GM23338 (cell line): Measurements from ENCODE around the gene OLFML3.

Experiments
- CREB1 ChIP-seq: fragments of 250-450 bp; sonication (Bioruptor Pico); IDR thresholded peaks from 2 replicates; pipeline ENCODE4 v1.5.0; 2020; ENCODE audit warnings: low read depth, mild to moderate bottlenecking, moderate library complexity
- EZH2 ChIP-seq: fragments of 200-600 bp; sonication (generic); IDR thresholded peaks from one replicate; pipeline ENCODE4 v1.8.0; 2017; ENCODE audit warnings: antibody characterized with exemption, mild to moderate bottlenecking, low read depth; ENCODE audit not compliant: unreplicated experiment
- EZH2phosphoT487 ChIP-seq: fragments of 200-600 bp; sonication (generic); IDR thresholded peaks from one replicate; pipeline ENCODE4 v1.8.1; 2018; ENCODE audit warnings: antibody characterized with exemption; ENCODE audit not compliant: unreplicated experiment
- JUNB ChIP-seq: IDR thresholded peaks from one replicate; pipeline ENCODE4 v1.6.1; 2016; ENCODE audit warnings: antibody characterized with exemption; ENCODE audit not compliant: unreplicated experiment
- NANOG ChIP-seq: IDR thresholded peaks from 2 replicates; pipeline ENCODE4 v1.6.1; 2016; ENCODE audit warnings: antibody characterized with exemption, borderline replicate concordance
- POLR2AphosphoS5 ChIP-seq: IDR thresholded peaks from 2 replicates; pipeline ENCODE4 v1.6.1; 2016; ENCODE audit warnings: antibody characterized with exemption, low read depth
- STAT1 ChIP-seq: IDR thresholded peaks from one replicate; pipeline ENCODE4 v1.6.1; 2016; ENCODE audit warnings: antibody characterized with exemption; ENCODE audit not compliant: unreplicated experiment
- ZNF114 ChIP-seq: fragments of 250-450 bp; sonication (Bioruptor Pico); IDR thresholded peaks from 2 replicates; pipeline ENCODE4 v1.5.0; 2020; ENCODE audit warnings: mild to moderate bottlenecking, moderate library complexity
- ZNF331 ChIP-seq: fragments of 250-450 bp; sonication (Bioruptor Pico); IDR thresholded peaks from 2 replicates; pipeline ENCODE4 v1.5.0; 2020; ENCODE audit warnings: low read depth, mild to moderate bottlenecking, moderate library complexity
- TF ChIP-seq, protein P1 (sequence below), 2 experiments: fragments of 200-600 bp in 1 of 2; sonication (generic) in 1 of 2; conservative IDR thresholded peaks; 2 replicates each; pipeline versions ENCODE4 v1.5.1 to v1.6.1; 2016 to 2017; ENCODE audit warnings: antibody characterized with exemption in 2 of 2, low read depth in 2 of 2, mild to moderate bottlenecking in 2 of 2, moderate library complexity in 1 of 2
- TF ChIP-seq, protein P2 (sequence below): IDR thresholded peaks from one replicate; pipeline ENCODE4 v1.6.1; 2018; ENCODE audit warnings: antibody characterized with exemption; ENCODE audit not compliant: unreplicated experiment
- TF ChIP-seq, protein P3 (sequence below): IDR thresholded peaks from 2 replicates; pipeline ENCODE4 v1.6.1; 2016; ENCODE audit warnings: antibody characterized with exemption
- TF ChIP-seq, protein P4 (sequence below): fragments of 250-450 bp; sonication (Bioruptor Pico); IDR thresholded peaks from 2 replicates; pipeline ENCODE4 v1.5.0; 2020; ENCODE audit warnings: mild to moderate bottlenecking, moderate library complexity

DNA sequence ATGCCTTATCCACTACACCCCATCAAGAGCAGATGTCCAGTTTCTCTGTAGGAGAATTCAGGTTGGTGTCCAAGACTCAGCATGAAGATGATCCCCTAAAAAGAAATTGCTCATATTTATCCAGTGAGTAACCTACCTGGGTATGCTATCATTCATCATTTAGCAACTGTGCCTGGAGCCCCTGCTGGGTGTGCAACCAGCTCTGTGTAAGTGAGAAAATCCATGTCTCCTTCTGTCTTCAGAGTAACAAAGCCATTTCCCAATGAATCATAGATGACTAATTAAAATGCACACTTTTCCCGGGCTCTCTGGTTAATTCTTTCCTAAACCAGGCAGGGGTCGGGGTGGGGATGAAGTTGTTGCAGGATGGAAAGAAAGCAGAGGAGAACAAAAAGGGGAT, 35.8 kb downstream of the OLFML3 start:
- no peak for TF ChIP-seq POLR2AphosphoS5
- TF ChIP-seq, protein P1, sequence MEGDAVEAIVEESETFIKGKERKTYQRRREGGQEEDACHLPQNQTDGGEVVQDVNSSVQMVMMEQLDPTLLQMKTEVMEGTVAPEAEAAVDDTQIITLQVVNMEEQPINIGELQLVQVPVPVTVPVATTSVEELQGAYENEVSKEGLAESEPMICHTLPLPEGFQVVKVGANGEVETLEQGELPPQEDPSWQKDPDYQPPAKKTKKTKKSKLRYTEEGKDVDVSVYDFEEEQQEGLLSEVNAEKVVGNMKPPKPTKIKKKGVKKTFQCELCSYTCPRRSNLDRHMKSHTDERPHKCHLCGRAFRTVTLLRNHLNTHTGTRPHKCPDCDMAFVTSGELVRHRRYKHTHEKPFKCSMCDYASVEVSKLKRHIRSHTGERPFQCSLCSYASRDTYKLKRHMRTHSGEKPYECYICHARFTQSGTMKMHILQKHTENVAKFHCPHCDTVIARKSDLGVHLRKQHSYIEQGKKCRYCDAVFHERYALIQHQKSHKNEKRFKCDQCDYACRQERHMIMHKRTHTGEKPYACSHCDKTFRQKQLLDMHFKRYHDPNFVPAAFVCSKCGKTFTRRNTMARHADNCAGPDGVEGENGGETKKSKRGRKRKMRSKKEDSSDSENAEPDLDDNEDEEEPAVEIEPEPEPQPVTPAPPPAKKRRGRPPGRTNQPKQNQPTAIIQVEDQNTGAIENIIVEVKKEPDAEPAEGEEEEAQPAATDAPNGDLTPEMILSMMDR (conservative IDR thresholded peaks at IDR 0.05; ENCODE audit: low read depth in 2 of 2), result no peak
- no peak for TF ChIP-seq EZH2
- TF ChIP-seq JUNB, result no peak
- no peak for TF ChIP-seq EZH2phosphoT487
- TF ChIP-seq ZNF331 (CRISPR knock-in tag), result no peak
- TF ChIP-seq CREB1 (CRISPR knock-in tag), result no peak
- TF ChIP-seq, protein P2, sequence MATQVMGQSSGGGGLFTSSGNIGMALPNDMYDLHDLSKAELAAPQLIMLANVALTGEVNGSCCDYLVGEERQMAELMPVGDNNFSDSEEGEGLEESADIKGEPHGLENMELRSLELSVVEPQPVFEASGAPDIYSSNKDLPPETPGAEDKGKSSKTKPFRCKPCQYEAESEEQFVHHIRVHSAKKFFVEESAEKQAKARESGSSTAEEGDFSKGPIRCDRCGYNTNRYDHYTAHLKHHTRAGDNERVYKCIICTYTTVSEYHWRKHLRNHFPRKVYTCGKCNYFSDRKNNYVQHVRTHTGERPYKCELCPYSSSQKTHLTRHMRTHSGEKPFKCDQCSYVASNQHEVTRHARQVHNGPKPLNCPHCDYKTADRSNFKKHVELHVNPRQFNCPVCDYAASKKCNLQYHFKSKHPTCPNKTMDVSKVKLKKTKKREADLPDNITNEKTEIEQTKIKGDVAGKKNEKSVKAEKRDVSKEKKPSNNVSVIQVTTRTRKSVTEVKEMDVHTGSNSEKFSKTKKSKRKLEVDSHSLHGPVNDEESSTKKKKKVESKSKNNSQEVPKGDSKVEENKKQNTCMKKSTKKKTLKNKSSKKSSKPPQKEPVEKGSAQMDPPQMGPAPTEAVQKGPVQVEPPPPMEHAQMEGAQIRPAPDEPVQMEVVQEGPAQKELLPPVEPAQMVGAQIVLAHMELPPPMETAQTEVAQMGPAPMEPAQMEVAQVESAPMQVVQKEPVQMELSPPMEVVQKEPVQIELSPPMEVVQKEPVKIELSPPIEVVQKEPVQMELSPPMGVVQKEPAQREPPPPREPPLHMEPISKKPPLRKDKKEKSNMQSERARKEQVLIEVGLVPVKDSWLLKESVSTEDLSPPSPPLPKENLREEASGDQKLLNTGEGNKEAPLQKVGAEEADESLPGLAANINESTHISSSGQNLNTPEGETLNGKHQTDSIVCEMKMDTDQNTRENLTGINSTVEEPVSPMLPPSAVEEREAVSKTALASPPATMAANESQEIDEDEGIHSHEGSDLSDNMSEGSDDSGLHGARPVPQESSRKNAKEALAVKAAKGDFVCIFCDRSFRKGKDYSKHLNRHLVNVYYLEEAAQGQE, result no peak
- TF ChIP-seq, protein P3, sequence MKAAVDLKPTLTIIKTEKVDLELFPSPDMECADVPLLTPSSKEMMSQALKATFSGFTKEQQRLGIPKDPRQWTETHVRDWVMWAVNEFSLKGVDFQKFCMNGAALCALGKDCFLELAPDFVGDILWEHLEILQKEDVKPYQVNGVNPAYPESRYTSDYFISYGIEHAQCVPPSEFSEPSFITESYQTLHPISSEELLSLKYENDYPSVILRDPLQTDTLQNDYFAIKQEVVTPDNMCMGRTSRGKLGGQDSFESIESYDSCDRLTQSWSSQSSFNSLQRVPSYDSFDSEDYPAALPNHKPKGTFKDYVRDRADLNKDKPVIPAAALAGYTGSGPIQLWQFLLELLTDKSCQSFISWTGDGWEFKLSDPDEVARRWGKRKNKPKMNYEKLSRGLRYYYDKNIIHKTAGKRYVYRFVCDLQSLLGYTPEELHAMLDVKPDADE, result no peak
- TF ChIP-seq STAT1, result no peak
- TF ChIP-seq NANOG, result no peak
- TF ChIP-seq ZNF114 (CRISPR knock-in tag), result no peak
- TF ChIP-seq, protein P4, sequence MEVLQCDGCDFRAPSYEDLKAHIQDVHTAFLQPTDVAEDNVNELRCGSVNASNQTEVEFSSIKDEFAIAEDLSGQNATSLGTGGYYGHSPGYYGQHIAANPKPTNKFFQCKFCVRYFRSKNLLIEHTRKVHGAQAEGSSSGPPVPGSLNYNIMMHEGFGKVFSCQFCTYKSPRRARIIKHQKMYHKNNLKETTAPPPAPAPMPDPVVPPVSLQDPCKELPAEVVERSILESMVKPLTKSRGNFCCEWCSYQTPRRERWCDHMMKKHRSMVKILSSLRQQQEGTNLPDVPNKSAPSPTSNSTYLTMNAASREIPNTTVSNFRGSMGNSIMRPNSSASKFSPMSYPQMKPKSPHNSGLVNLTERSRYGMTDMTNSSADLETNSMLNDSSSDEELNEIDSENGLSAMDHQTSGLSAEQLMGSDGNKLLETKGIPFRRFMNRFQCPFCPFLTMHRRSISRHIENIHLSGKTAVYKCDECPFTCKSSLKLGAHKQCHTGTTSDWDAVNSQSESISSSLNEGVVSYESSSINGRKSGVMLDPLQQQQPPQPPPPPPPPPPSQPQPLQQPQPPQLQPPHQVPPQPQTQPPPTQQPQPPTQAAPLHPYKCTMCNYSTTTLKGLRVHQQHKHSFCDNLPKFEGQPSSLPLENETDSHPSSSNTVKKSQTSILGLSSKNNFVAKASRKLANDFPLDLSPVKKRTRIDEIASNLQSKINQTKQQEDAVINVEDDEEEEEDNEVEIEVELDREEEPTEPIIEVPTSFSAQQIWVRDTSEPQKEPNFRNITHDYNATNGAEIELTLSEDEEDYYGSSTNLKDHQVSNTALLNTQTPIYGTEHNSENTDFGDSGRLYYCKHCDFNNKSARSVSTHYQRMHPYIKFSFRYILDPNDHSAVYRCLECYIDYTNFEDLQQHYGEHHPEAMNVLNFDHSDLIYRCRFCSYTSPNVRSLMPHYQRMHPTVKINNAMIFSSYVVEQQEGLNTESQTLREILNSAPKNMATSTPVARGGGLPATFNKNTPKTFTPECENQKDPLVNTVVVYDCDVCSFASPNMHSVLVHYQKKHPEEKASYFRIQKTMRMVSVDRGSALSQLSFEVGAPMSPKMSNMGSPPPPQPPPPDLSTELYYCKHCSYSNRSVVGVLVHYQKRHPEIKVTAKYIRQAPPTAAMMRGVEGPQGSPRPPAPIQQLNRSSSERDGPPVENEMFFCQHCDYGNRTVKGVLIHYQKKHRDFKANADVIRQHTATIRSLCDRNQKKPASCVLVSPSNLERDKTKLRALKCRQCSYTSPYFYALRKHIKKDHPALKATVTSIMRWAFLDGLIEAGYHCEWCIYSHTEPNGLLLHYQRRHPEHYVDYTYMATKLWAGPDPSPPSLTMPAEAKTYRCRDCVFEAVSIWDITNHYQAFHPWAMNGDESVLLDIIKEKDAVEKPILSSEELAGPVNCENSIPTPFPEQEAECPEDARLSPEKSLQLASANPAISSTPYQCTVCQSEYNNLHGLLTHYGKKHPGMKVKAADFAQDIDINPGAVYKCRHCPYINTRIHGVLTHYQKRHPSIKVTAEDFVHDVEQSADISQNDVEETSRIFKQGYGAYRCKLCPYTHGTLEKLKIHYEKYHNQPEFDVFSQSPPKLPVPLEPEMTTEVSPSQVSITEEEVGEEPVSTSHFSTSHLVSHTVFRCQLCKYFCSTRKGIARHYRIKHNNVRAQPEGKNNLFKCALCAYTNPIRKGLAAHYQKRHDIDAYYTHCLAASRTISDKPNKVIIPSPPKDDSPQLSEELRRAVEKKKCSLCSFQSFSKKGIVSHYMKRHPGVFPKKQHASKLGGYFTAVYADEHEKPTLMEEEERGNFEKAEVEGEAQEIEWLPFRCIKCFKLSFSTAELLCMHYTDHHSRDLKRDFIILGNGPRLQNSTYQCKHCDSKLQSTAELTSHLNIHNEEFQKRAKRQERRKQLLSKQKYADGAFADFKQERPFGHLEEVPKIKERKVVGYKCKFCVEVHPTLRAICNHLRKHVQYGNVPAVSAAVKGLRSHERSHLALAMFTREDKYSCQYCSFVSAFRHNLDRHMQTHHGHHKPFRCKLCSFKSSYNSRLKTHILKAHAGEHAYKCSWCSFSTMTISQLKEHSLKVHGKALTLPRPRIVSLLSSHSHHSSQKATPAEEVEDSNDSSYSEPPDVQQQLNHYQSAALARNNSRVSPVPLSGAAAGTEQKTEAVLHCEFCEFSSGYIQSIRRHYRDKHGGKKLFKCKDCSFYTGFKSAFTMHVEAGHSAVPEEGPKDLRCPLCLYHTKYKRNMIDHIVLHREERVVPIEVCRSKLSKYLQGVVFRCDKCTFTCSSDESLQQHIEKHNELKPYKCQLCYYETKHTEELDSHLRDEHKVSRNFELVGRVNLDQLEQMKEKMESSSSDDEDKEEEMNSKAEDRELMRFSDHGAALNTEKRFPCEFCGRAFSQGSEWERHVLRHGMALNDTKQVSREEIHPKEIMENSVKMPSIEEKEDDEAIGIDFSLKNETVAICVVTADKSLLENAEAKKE (CRISPR knock-in tag), result no peak
